ENCODE measurements around the gene MYO15B. TPM values are rescaled to one million over a fixed set of nuclear protein-coding genes. Genes with fewer than 3 reads are reported as not detected.

MYO15B gene
- total and polyA plus RNA-seq, 2 of the 13 experiments (the other 11 are each of a cell fraction or from before 2014, with no cell fraction given): 2.8 to 8.1 TPM

GRCh38 chr17:75557852-75558665 lies 29.5 kb upstream of the MYO15B start (continued):
- TF ChIP-seq GPBP1L1 (CRISPR knock-in tag; IDR thresholded peaks at IDR 0.05): no peak
- TF ChIP-seq ZNF557 (CRISPR knock-in tag; IDR thresholded peaks at IDR 0.05): no peak
- TF ChIP-seq ZNF761 (CRISPR knock-in tag; conservative IDR thresholded peaks at IDR 0.05): peak; percentile 48
- no peak for TF ChIP-seq ZNF878 (CRISPR knock-in tag; IDR thresholded peaks at IDR 0.05)
- no peak for TF ChIP-seq ZNF17 (CRISPR knock-in tag; IDR thresholded peaks at IDR 0.05)
- TF ChIP-seq CBX2 (IDR thresholded peaks at IDR 0.05; ENCODE audit: low read depth, low read length): no peak
- no peak for TF ChIP-seq CBX2 (CRISPR knock-in tag; IDR thresholded peaks at IDR 0.05; ENCODE audit: low read depth)
- TF ChIP-seq PTBP1 (IDR thresholded peaks at IDR 0.05; ENCODE audit: low read depth, low read length, poor library complexity, severe bottlenecking): no peak
- no peak; the same call in 1 of the 2 replicates for TF ChIP-seq ETV5 (CRISPR knock-in tag; IDR thresholded peaks at IDR 0.05; ENCODE audit: borderline replicate concordance)
- 0 out of 2 replicates have a peak, but pooled peaks have one; percentile 12 for TF ChIP-seq ZNF704 (CRISPR knock-in tag; IDR thresholded peaks at IDR 0.05; ENCODE audit: borderline replicate concordance)
- TF ChIP-seq ARHGAP35 (CRISPR knock-in tag; IDR thresholded peaks at IDR 0.05; ENCODE audit: borderline replicate concordance): no peak
- TF ChIP-seq KMT2B (CRISPR knock-in tag; IDR thresholded peaks at IDR 0.05): no peak
- no peak for TF ChIP-seq CSRNP2 (CRISPR knock-in tag; conservative IDR thresholded peaks at IDR 0.05; ENCODE audit: low read depth)
- TF ChIP-seq MXD1 (CRISPR knock-in tag; IDR thresholded peaks at IDR 0.05): peak; percentile 36; the same call in 1 of the 2 replicates
- TF ChIP-seq POLR2G (IDR thresholded peaks at IDR 0.05; ENCODE audit: low read depth, low read length): no peak
- no peak; the same call in 1 of the 2 replicates for TF ChIP-seq ZNF691 (CRISPR knock-in tag; IDR thresholded peaks at IDR 0.05; ENCODE audit: borderline replicate concordance, low read depth)
- 0 out of 2 replicates have a peak, but pooled peaks have one; percentile 75 for TF ChIP-seq DMTF1 (CRISPR knock-in tag; IDR thresholded peaks at IDR 0.05)
- no peak for TF ChIP-seq MAZ (IDR thresholded peaks at IDR 0.05; ENCODE audit: borderline replicate concordance, low read depth, low read length)
- peak; percentile 67; the same call in 1 of the 2 replicates for TF ChIP-seq MAZ (CRISPR knock-in tag; IDR thresholded peaks at IDR 0.05; ENCODE audit: low read depth)
- TF ChIP-seq ZNF446 (CRISPR knock-in tag; IDR thresholded peaks at IDR 0.05): no peak
- no peak for TF ChIP-seq ZNF501 (CRISPR knock-in tag; IDR thresholded peaks at IDR 0.05)

All from HepG2 (cell line).